NCI-H128 (cell line): ENCODE data around the gene CHST14.

ENCODE experiments used
- DNase-seq: peaks from one replicate; lab custom pipeline; 2025; ENCODE audit not compliant: unreplicated experiment; lab: John Stamatoyannopoulos, UW

Gene CHST14

GRCh38 chr15:40461958-40462357 lies 8.8 kb upstream of the CHST14 start:
- no peak for DNase-seq

- DNase-seq, result no peak
These were observed 7.5 kb upstream of the CHST14 start for GRCh38 chr15:40463279-40463678.

DNA sequence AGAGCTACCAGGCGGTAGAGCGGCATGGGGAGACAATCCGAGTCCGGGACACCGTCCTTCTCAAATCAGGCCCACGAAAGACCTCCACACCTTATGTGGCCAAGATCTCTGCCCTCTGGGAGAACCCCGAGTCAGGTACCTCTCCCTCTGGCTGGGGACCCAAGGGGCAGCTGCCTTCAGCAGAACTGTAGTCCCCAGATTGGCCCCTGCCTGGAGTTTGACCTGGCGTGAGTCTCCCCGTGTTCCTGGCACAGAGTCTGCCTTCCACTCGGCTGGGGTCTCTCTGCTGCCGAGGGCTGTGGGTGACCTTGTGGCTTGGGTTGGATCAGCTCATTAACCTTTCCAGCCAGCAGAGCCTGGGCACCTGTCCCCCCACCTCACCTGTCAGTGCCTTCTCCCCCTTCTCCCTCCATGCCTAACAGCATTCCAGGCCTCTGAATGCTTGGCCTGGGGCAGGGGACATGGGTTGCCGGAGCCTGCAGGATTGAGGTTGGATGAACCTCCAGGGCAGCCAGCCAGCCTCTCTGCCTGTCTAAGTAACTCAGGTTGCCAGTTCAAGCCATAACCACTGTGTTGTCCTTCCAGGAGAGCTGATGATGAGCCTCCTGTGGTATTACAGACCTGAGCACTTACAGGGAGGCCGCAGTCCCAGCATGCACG lies 6.8 kb upstream of the CHST14 start:
- no peak for DNase-seq

DNA sequence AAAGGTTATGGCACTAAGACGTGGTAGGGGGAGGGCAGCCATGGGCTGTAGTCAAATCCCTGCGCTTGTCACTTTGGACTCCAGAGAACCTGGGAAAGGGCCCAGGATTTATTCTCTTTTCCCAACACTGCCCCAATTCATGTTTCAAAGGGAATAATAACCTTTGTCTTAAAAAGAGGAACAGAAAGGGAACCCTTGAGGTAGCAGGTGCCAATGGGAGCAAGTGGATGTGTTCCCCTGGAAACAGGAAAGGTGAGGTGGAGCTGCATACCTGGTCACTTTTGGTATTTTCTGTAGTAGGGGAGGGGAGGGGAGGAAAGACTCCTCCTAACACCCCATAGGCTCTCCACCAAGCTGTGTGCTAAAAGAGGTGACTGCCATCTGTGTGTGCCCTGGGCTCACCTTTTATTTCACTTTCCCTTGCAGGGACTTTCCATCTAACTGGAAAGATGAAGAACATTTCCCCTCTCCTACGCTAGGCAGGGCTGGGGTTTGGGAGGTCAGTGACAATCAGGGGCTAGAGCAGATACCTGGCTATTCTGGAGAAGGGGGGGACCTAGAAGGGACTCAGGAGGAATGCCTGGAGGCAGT lies 6.1 kb upstream of the CHST14 start:
- DNase-seq, result no peak

DNA sequence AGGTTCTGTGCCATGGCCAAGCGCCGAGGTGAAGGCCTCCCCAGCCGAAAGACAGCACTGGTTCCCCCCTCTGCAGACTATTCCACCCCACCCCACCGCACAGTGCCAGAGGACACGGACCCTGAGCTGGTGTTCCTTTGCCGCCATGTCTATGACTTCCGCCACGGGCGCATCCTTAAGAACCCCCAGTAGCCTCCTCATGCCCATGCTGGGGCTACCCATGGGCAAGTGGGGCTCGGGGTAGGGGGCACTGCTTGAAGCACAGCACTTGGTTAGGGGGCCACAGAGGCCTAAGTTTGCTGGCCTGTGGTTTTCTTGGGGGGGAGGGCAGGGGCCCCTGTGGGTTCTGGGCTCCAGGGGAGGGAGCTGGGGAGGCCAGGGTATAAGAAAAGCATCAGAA lies 4.8 kb upstream of the CHST14 start:
- DNase-seq, result no peak

GRCh38 chr15:40466426-40467260 lies 4.1 kb upstream of the CHST14 start:
- DNase-seq, result no peak

DNA sequence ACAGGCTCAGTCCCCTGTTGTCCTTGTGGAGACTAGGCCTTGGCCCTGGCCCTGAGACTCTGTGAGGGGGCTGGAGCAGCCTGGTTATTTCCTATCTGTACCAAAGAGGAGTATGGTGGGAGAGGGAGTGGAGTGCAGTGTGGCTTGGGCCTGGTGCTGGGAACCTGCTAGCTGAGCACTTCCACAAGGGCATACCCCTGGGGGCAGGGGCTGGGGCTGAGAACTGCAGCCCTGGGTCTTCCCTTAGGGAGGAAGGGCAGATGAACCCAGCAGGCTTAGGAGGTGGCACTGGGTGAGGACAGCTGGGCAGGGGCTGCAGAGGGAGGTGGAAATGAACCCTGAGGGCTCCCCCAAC lies 3.5 kb upstream of the CHST14 start:
- no peak for DNase-seq

DNA sequence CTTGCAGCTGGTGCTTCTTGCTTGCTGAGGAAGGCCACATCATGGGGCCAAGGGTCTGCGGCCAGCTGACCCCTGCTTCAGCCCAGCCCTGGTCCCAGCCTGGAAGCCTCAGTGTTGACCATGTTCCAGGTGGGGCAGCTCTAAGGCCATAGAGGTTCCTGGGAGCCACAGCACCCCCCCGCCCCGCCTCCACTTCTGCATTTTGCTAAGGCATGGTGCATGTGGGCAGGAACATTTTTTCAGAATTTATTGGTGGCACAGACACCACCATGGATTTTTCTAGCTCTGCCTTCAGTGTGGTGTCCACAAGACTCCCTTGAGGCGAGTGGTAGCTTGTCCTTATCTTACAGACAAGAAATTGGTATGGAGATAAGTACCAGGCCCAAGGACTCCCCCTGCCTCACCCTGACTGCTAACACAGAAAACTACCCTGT lies 1.9 kb upstream of the CHST14 start:
- no peak for DNase-seq

DNA sequence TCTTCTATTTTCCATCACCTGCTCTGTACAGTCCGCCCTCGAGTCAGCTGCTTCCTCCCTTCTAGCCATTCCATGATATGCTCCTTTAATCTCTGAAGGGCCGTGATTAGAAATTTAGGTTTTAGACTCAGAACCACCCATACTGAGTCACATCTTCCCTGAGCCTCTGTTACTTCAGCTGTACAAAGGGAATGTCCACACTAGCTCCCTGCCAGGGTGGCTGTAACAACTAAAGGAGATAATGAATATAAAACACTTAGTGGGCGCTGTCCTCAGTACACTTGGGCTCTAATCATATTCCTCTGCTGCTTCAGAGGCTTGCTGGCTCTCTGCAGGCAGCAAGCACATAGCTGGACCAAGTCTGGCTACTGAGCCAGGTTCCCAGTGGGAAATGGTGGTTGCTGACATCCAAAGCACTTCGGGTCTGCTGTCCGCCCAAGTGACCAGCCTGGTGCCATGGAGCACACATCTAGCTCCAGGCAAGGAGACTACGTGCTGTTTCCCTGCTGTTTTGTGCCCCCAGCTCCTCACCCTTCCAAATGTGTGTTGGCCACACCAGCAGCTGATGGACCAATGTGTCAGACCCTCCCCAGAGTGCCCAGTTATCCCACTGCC lies 901 bp upstream of the CHST14 start:
- no peak for DNase-seq

GRCh38 chr15:40471105-40471807 lies 472 bp downstream of the CHST14 start:
- DNase-seq, result no peak

GRCh38 chr15:40471808-40472150 lies 995 bp downstream of the CHST14 start:
- DNase-seq, result no peak

DNA sequence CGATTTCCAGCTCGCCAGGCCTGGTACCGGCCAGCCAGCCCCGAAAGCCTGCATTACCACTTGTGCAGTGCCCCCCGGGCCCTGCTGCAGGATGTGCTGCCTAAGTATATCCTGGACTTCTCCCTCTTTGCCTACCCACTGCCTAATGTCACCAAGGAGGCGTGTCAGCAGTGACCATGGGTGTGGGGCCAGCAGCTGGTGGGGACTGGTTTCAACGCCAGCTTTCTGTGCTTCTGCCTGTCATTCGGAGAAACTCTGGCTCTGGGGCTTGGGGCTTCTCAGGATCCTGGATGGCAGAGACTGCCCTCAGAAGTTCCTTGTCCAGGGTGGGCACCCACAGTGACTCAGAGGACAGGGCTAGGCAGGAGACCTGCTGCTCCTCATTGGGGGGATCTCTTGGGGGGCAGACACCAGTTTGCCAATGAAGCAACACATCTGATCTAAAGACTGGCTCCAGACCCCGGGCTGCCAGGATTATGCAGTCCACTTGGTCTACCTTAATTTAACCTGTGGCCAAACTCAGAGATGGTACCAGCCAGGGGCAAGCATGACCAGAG lies 1.5 kb downstream of the CHST14 start:
- no peak for DNase-seq

DNA sequence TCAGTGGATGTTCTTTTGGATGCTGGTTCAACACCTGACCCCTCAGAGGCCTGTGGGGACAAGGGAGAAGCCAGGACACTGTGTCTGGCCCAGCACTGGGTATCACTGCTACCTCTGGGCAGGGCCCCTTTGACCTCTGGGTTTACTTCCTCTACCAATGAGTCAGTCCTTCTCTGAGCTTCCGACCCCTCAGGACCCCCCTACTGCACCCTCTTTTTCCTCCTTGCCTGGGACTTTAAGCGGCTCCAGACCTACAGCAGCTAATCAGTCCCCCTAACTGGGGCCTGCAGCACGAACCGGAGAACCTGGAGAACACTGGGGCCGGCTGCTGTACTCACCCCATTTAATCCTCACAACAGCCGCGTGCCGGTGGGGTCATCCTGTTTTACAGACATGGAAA lies 3.8 kb downstream of the CHST14 start:
- no peak for DNase-seq

GRCh38 chr15:40477642-40478327 lies 7.0 kb downstream of the CHST14 start:
- no peak for DNase-seq

DNA sequence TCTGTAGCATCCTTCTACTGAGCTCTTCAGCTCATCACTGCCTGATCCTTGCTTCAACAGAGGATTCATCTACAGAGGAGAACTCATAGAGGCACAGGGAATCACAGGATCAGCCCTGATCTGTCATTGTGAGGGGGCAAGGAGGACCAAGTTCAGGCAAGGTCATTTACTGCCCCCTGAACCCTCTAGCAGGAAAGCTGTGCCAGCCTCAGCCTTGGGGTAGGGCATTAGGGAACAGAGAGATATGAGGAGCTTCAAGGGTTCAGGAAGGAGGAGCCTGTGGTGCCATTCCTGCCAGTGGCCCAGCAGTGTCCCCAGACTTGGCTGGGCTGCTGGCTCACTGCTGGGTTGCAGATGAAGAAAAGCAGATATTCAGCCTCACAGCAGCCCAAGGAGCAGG lies 8.2 kb downstream of the CHST14 start:
- no peak for DNase-seq

DNA sequence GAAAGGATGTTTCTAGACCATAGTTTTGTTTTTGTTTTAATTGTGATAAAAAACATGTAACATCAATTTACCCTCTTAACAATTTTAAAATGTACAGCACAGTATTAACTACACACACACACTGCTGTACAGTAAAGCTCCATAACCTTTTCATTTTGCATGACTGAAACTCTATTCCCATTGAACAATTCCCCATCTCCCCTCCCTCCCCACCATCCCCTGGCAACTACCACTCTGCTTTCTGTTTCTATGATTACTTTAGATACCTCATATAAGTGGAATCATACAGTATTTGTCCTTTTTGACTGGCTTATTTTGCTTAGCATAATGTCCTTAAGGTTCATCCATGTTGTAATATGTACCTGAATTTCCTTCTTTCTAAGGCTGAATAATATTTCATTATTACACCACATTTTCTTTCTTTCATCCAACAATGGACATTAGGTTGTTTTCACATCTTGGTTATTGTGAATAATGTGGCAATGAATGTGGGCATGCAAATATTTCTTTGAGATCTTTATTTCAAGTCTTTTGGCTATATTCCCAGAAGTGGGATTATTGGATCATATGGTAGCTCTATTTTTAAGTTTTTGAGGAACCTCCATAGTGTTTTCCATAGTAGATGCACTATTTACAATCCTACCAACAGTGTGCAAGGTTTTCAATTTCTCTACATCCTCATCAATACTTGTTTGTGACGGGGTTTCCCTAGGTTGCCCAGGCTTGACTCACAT lies 10.7 kb downstream of the CHST14 start:
- DNase-seq, result no peak

GRCh38 chr15:40483919-40484318 lies 13.1 kb downstream of the CHST14 start:
- no peak for DNase-seq

DNA sequence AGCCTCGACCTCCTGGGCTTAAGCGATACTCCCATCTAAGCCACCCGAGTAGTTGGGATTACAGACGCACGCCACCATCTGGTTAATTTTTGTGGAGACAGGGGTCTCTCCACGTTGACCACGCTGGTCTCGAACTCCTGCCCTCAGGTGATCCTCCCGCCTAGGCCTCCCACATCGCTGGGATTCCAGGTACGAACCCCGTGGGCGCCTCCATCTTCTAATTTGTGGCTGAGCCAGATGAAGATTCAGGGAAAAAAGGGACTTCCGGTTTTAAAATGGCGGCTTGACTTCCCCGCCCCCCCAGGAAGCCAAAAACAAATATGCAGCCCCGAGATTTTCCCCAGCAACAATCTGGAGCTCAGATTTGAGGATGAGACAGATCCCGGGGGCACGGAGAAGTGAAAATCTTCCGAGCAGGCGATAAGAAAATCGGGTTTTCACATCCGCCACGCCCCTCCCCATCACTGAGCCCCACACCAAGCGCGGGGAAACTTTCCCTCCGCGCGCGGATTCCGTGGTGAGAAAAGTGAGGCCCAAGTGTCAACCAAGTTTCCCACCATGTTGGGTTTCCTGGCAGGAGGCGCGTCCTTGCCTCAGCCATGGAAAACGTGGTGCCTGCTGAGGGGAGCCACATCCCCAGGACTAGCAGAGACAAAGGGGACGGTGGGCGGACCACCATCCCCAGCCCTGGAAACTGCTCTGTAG lies 15.4 kb downstream of the CHST14 start:
- no peak for DNase-seq
